ENCODE data around the gene PLA2G4D. TPM values are rescaled to one million over a fixed set of nuclear protein-coding genes. Genes with fewer than 3 reads are reported as not detected.

PLA2G4D gene
- total RNA-seq, 3 donors from 2014 or later (not counting 1 experiment from before 2014, with no cell fraction given) = not detected

GRCh38 chr15:42063122-42063848, 31.1 kb downstream of the PLA2G4D start:
- TF ChIP-seq CTCF (IDR thresholded peaks at IDR 0.05) = no peak
- no peak overlapping the region for H3K27ac ChIP-seq (ENCODE audit: low read length)
- no peaks in the 10 kb centered on the region for H3K9me3 ChIP-seq (ENCODE audit: control insufficient read depth, insufficient read depth, low read length)
- no peaks in the 10 kb centered on the region for H3K36me3 Mint-ChIP-seq
- intact Hi-C loops (cut with micrococcal nuclease) = no loop called here
- no peaks in the 10 kb centered on the region for H3K36me3 ChIP-seq (ENCODE audit: control insufficient read depth, insufficient read depth, low read length)
- ATAC-seq (no peak), DNase-seq (no peak)
- H3K4me1 ChIP-seq (ENCODE audit: control insufficient read depth, insufficient read depth, low read length) = peaks cover 5% of the 10 kb centered on the region
- H3K9me3 Mint-ChIP-seq = peaks cover 0 to 3% of the 10 kb centered on the region in 2 donors
- H3K4me1 Mint-ChIP-seq = peaks cover 5 to 7% of the 10 kb centered on the region in 2 donors
- H3K4me3 Mint-ChIP-seq = no peak overlapping the region
- peaks cover 11 to 20% of the 10 kb centered on the region in 2 donors for H3K27me3 Mint-ChIP-seq (ENCODE audit: low read depth in 2 of 2)
- H3K27me3 ChIP-seq (ENCODE audit: control insufficient read depth, insufficient read depth, low read length) = peaks cover 7% of the 10 kb centered on the region
- WGBS (ENCODE audit: insufficient coverage) = 86% methylated on average over 12 of the region's 12 CpGs
- no peak overlapping the region for H3K4me3 ChIP-seq (ENCODE audit: low read length)
- no peak overlapping the region for H3K27ac Mint-ChIP-seq

- TF ChIP-seq CTCF (IDR thresholded peaks at IDR 0.05) = no peak
- Mint-ChIP-seq H3K36me3 (no peaks in the 10 kb centered on the region), H3K27me3 (ENCODE audit: low read depth in 2 of 2) (peaks cover 13 to 29% of the 10 kb centered on the region in 2 donors), H3K27ac (no peak overlapping the region), H3K9me3 (no peaks in the 10 kb centered on the region), H3K4me1 (peaks cover 5 to 7% of the 10 kb centered on the region in 2 donors), H3K4me3 (no peak overlapping the region)
- Histone ChIP-seq H3K9me3 (ENCODE audit: control insufficient read depth, insufficient read depth, low read length) (no peaks in the 10 kb centered on the region), H3K4me3 (ENCODE audit: low read length) (no peak overlapping the region), H3K4me1 (ENCODE audit: control insufficient read depth, insufficient read depth, low read length) (peaks cover 6% of the 10 kb centered on the region), H3K27ac (ENCODE audit: low read length) (no peak overlapping the region), H3K27me3 (ENCODE audit: control insufficient read depth, insufficient read depth, low read length) (peaks cover 14% of the 10 kb centered on the region), H3K36me3 (ENCODE audit: control insufficient read depth, insufficient read depth, low read length) (no peaks in the 10 kb centered on the region)
- intact Hi-C loops (cut with micrococcal nuclease) = no loop called here
- DNase-seq (no peak), ATAC-seq (no peak)
- 92% methylated on average over 9 of the region's 9 CpGs for WGBS (ENCODE audit: insufficient coverage)
These were observed 32.0 kb downstream of the PLA2G4D start for GRCh38 chr15:42062284-42062806.

GRCh38 chr15:42060797-42061196, 33.6 kb downstream of the PLA2G4D start:
- H3K27me3 ChIP-seq (ENCODE audit: control insufficient read depth, insufficient read depth, low read length) = peaks cover 17% of the 10 kb centered on the region
- intact Hi-C loops (cut with micrococcal nuclease) = no loop called here

More at GRCh38 chr15:42060797-42061196, 33.6 kb downstream of the PLA2G4D start:
- no peaks in the 10 kb centered on the region for H3K36me3 ChIP-seq (ENCODE audit: control insufficient read depth, insufficient read depth, low read length)
- Mint-ChIP-seq H3K4me3 (no peak overlapping the region), H3K27me3 (ENCODE audit: low read depth in 2 of 2) (peaks cover 14 to 34% of the 10 kb centered on the region in 2 donors), H3K4me1 (peaks cover 6 to 11% of the 10 kb centered on the region in 2 donors), H3K36me3 (no peaks in the 10 kb centered on the region), H3K27ac (no peak overlapping the region), H3K9me3 (no peaks in the 10 kb centered on the region)
- H3K9me3 ChIP-seq (ENCODE audit: control insufficient read depth, insufficient read depth, low read length) = no peaks in the 10 kb centered on the region
- no peak overlapping the region for H3K27ac ChIP-seq (ENCODE audit: low read length)
- DNase-seq = no peak
- no peak for TF ChIP-seq CTCF (IDR thresholded peaks at IDR 0.05)
- no peak for ATAC-seq
- WGBS (ENCODE audit: insufficient coverage) = 89% methylated on average over 5 of the region's 5 CpGs
- H3K4me1 ChIP-seq (ENCODE audit: control insufficient read depth, insufficient read depth, low read length) = peaks cover 14% of the 10 kb centered on the region
- no peak overlapping the region for H3K4me3 ChIP-seq (ENCODE audit: low read length)

Measured in natural killer cell (primary cell).